ENCODE measurements around the gene ROBO1.
"Not testable (repeated sequence)": the region's sequence is repeated elsewhere in the genome, so short reads cannot be mapped to it uniquely, and the experiment has no call there.

ROBO1 gene

GRCh38 chr3:78703944-78704343 lies 1063.9 kb downstream of the ROBO1 start:
- no peak for DNase-seq (ENCODE audit: low read depth in 2 of 2)

- DNase-seq (ENCODE audit: low read depth in 2 of 2), result no peak
Observed at GRCh38 chr3:78701537-78701936, 1066.3 kb downstream of the ROBO1 start.

- DNase-seq (ENCODE audit: low read depth in 2 of 2), result no peak
Observed at GRCh38 chr3:78698431-78698830, 1069.4 kb downstream of the ROBO1 start.

GRCh38 chr3:78697426-78697825 lies 1070.4 kb downstream of the ROBO1 start:
- DNase-seq (ENCODE audit: low read depth in 2 of 2), result no peak

- DNase-seq (ENCODE audit: low read depth in 2 of 2), result no peak
Observed at GRCh38 chr3:78690766-78691165, 1077.0 kb downstream of the ROBO1 start.

GRCh38 chr3:78689378-78689777 lies 1078.4 kb downstream of the ROBO1 start:
- no peak for DNase-seq (ENCODE audit: low read depth in 2 of 2)

- DNase-seq (ENCODE audit: low read depth in 2 of 2), result no peak
Observed at GRCh38 chr3:78687520-78687919, 1080.3 kb downstream of the ROBO1 start.

- no peak for DNase-seq (ENCODE audit: low read depth in 2 of 2)
Observed at GRCh38 chr3:78683284-78683683, 1084.5 kb downstream of the ROBO1 start.

GRCh38 chr3:78675119-78675805 lies 1092.5 kb downstream of the ROBO1 start:
- DNase-seq (ENCODE audit: low read depth in 2 of 2), result not testable (repeated sequence)

GRCh38 chr3:78670746-78671145 lies 1097.1 kb downstream of the ROBO1 start:
- DNase-seq (ENCODE audit: low read depth in 2 of 2), result no peak

- DNase-seq (ENCODE audit: low read depth in 2 of 2), result no peak
Observed at GRCh38 chr3:78670094-78670493, 1097.7 kb downstream of the ROBO1 start.

GRCh38 chr3:78668302-78668701 lies 1099.5 kb downstream of the ROBO1 start:
- no peak for DNase-seq (ENCODE audit: low read depth in 2 of 2)

GRCh38 chr3:78666470-78666800 lies 1101.4 kb downstream of the ROBO1 start:
- DNase-seq (ENCODE audit: low read depth in 2 of 2), result no peak

GRCh38 chr3:78665776-78666469 lies 1101.9 kb downstream of the ROBO1 start:
- DNase-seq (ENCODE audit: low read depth in 2 of 2), result no peak

- DNase-seq (ENCODE audit: low read depth in 2 of 2), result no peak
Observed at GRCh38 chr3:78665101-78665500, 1102.7 kb downstream of the ROBO1 start.

GRCh38 chr3:78660957-78661356 lies 1106.8 kb downstream of the ROBO1 start:
- DNase-seq (ENCODE audit: low read depth in 2 of 2), result no peak

GRCh38 chr3:78659386-78659987 lies 1108.3 kb downstream of the ROBO1 start:
- DNase-seq (ENCODE audit: low read depth in 2 of 2), result no peak

GRCh38 chr3:78647726-78648125 lies 1120.1 kb downstream of the ROBO1 start:
- DNase-seq (ENCODE audit: low read depth in 2 of 2), result no peak

- DNase-seq (ENCODE audit: low read depth in 2 of 2), result no peak
Observed at GRCh38 chr3:78645628-78646310, 1122.0 kb downstream of the ROBO1 start.

- DNase-seq (ENCODE audit: low read depth in 2 of 2), result no peak
Observed at GRCh38 chr3:78644847-78645246, 1123.0 kb downstream of the ROBO1 start.

GRCh38 chr3:78642226-78643035 lies 1125.4 kb downstream of the ROBO1 start:
- no peak for DNase-seq (ENCODE audit: low read depth in 2 of 2)

GRCh38 chr3:78641703-78642102 lies 1126.1 kb downstream of the ROBO1 start:
- no peak for DNase-seq (ENCODE audit: low read depth in 2 of 2)

Measured in stimulated activated CD4-positive, alpha-beta T cell treated with anti-CD3 and anti-CD28 coated beads, Interleukin-15, amount 100 ng/mL, for 48 hours (primary cell).